ENCODE measurements around the gene UGT1A4.

UGT1A4 gene

DNA sequence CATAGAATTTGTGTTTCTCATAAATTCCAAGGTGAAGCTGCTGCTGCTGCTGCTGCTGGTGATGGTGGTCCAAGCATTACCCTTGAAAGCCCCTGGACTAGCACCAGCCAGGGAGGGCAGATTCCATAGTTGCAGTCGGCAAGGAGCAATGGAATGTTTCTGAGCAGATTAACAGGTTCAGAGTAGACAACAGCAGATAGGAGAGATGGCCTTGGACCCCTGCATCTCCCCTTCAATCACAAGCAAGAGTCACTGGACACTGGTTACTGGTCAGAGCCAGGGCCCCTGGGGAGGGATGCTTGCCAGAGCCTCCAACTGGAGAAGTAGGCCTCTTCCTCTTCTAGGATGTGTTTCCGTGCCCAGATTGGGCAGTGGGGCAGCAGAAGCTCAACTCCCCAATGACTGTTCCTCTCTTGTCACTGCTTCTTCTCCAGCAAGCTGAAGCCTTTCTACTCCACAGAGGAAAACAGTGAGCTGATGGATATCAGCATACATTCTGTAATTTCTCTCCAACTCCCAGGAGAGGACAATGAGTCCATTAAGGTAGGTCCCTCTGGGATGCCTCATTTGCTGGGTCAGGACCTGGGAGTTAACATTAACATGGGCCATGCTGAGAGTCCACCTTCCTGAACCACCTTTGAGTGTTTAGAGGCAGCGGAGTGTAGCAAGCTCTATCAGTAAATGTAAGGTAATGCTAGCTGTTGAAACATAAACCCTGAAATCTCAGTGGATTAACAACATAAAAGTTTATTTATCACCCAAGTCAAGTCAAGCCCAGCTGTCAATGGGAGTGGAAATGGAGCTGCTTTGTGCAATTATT, 94.9 kb downstream of the UGT1A4 start:
- Histone ChIP-seq H3K36me3 (no peaks in the 10 kb centered on the region), H3K4me3 (no peak overlapping the region), H3K4me1 (no peaks in the 10 kb centered on the region), H3K27ac (no peak overlapping the region), H3K9me3 (peaks cover 0 to 4% (median 0%) of the 10 kb centered on the region in 3 donors), H3K27me3 (peaks cover 0 to 5% of the 10 kb centered on the region in 2 donors)
- peak; percentile 10 to 38 for DNase-seq
- intact Hi-C loops (cut with DNase I; ENCODE audit: low total_unique reads), result no loop called here
- TF ChIP-seq, protein P1, sequence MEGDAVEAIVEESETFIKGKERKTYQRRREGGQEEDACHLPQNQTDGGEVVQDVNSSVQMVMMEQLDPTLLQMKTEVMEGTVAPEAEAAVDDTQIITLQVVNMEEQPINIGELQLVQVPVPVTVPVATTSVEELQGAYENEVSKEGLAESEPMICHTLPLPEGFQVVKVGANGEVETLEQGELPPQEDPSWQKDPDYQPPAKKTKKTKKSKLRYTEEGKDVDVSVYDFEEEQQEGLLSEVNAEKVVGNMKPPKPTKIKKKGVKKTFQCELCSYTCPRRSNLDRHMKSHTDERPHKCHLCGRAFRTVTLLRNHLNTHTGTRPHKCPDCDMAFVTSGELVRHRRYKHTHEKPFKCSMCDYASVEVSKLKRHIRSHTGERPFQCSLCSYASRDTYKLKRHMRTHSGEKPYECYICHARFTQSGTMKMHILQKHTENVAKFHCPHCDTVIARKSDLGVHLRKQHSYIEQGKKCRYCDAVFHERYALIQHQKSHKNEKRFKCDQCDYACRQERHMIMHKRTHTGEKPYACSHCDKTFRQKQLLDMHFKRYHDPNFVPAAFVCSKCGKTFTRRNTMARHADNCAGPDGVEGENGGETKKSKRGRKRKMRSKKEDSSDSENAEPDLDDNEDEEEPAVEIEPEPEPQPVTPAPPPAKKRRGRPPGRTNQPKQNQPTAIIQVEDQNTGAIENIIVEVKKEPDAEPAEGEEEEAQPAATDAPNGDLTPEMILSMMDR (IDR thresholded peaks at IDR 0.05), result no peak

DNA sequence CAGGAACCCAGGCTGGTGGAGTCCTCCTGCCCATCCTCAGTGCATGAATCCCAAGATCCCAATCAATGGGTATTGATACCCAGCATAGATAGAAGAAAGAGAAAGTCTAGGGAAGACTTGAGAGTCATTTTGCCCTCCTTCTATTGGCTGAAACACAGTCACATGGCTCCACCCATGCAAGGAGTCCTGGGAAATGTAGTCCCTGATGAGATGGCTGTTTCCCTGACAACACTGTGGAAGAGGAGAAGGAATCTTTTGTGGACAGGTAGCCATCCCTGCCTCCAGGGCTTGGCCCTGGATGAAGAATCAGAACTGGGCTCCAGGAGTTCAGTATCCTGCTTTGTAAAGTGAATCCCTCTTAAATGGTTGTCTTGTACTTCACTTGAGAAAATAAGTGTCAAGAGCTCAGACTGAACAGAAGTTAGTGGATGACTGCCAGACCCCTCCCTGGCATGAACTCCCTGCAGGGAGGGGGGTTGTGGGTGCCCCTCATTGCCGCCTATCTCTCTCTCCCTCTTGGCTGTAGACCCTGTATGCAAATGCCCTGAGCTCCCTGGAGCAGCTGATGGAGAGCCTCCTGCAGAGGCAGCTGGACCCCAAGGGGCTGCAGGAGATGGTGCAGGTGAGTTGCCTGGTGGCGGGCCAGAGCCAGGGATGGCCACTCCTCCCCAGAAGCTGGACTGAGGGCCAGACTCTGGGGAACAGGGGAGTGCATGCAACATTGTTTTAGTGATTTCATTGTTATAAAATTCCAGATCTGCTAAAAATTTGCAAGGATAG, 95.7 kb downstream of the UGT1A4 start:
- peaks cover 0 to 3% of the 10 kb centered on the region in 2 donors for H3K27me3 ChIP-seq
- peaks cover 0 to 4% (median 0%) of the 10 kb centered on the region in 3 donors for H3K9me3 ChIP-seq
- H3K27ac ChIP-seq, result no peak overlapping the region
- intact Hi-C loops (cut with DNase I; ENCODE audit: low total_unique reads), result no loop called here
- TF ChIP-seq, protein P1 (IDR thresholded peaks at IDR 0.05), result no peak
- no peaks in the 10 kb centered on the region for H3K4me1 ChIP-seq
- DNase-seq, result peak; percentile 12 to 45
- H3K36me3 ChIP-seq, result no peaks in the 10 kb centered on the region
- no peak overlapping the region for H3K4me3 ChIP-seq

DNA sequence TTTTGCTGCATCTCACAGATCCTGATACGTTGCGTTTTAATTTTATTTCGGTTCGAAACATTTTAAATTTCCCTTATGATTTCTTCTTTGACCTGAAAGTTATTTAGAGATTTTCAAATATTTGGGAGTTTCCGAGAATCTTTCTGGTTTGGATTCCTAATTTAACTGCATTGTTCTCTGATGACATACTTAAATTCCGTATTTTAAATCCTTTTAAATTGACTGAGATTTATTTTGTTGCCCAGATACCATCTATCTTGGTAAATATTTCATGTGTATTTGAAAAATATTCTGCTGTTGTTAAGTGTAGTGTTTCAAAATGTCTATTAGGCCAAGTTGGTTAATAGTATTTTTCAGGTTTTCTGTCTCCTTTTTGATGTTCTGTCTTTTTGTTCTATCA, 97.3 kb downstream of the UGT1A4 start:
- Histone ChIP-seq H3K9me3 (peaks cover 0 to 4% (median 0%) of the 10 kb centered on the region in 3 donors), H3K27me3 (peaks cover 0 to 3% of the 10 kb centered on the region in 2 donors), H3K36me3 (no peaks in the 10 kb centered on the region), H3K27ac (no peak overlapping the region), H3K4me3 (no peak overlapping the region), H3K4me1 (no peaks in the 10 kb centered on the region)
- intact Hi-C loops (cut with DNase I; ENCODE audit: low total_unique reads), result no loop called here
- DNase-seq, result no peak
- TF ChIP-seq, protein P1 (IDR thresholded peaks at IDR 0.05), result no peak

DNA sequence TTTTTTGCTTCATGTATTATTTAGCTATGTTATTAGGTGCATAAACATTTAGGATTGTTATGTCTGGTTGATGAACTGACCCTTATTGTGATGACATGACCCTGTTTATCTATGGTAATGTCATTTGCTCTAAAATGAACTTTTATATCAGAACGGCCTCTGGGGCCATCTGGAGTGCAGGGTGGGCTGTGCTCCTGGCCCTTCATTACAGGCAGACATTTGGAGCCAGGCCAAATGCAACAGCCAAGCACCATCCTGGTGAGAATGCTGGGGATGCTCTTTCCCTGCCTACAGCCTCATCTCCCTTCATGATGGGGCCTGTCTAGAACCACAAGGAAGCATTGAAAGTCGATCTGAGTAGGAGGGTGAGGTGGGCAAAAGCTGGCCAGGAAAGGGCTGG, 97.8 kb downstream of the UGT1A4 start:
- Histone ChIP-seq H3K36me3 (no peaks in the 10 kb centered on the region), H3K9me3 (peaks cover 0 to 4% (median 0%) of the 10 kb centered on the region in 3 donors), H3K27me3 (peaks cover 0 to 1% of the 10 kb centered on the region in 2 donors), H3K4me3 (no peak overlapping the region), H3K27ac (no peak overlapping the region), H3K4me1 (no peaks in the 10 kb centered on the region)
- TF ChIP-seq, protein P1 (IDR thresholded peaks at IDR 0.05), result no peak
- intact Hi-C loops (cut with DNase I; ENCODE audit: low total_unique reads), result no loop called here
- no peak for DNase-seq

DNA sequence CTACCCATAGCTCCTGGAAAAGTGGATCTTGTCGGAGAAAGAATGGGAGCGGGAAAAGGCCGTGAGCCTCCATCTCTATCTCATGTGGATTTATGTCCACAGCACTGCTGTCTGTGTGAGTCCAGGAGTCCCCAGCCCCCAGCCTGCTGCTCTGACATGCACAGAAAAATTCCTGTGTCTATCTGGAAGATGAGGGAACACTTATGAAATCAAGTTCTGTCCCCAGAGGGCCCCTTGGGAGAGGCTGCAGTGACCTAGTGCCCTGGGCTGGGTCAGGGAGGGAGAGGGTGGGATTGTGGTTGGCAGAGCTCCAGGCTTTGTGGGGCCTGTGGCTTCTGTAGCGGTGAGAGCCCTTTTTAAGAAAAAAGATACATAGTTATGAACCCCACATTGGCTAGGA, 98.2 kb downstream of the UGT1A4 start:
- Histone ChIP-seq H3K4me1 (no peaks in the 10 kb centered on the region), H3K27me3 (no peaks in the 10 kb centered on the region), H3K4me3 (no peak overlapping the region), H3K27ac (no peak overlapping the region), H3K36me3 (no peaks in the 10 kb centered on the region), H3K9me3 (peaks cover 0 to 4% (median 0%) of the 10 kb centered on the region in 3 donors)
- intact Hi-C loops (cut with DNase I; ENCODE audit: low total_unique reads), result no loop called here
- peak; percentile 7 to 24 for DNase-seq
- TF ChIP-seq, protein P1 (IDR thresholded peaks at IDR 0.05), result no peak

Measured in tibial artery (tissue), 4 donors.